Measurements from ENCODE around the gene SNTB2. TPM values are rescaled to one million over a fixed set of nuclear protein-coding genes. Genes with fewer than 3 reads are reported as not detected.

The SNTB2 gene
- total and polyA plus RNA-seq, 2 donors (not counting 3 experiments of a cell fraction or from before 2014, with no cell fraction given), result 24.9 to 73.7 TPM

- Histone ChIP-seq H3K36me3 (ENCODE audit: control insufficient read depth in 2 of 2, extremely low read depth in 1 of 2, insufficient read depth in 2 of 2, low read length in 2 of 2) (peaks cover 9 to 20% of the 10 kb centered on the region in 2 experiments), H3K27ac (ENCODE audit: insufficient read depth, low read depth, low read length) (no peak overlapping the region), H3K9me3 (replicated peaks; ENCODE audit: control insufficient read depth, insufficient read depth, low read length) (no peaks in the 10 kb centered on the region), H3K4me3 (replicated peaks in 1 of 3; ENCODE audit: insufficient read depth in 1 of 3, low read depth in 1 of 3, low read length in 3 of 3) (no peak overlapping the region), H2AFZ (ENCODE audit: low read depth, low read length) (no peak overlapping the region), H3K9ac (replicated peaks; ENCODE audit: extremely low read depth, insufficient read depth, low read length) (no peak overlapping the region), H3K9me1 (replicated peaks; ENCODE audit: control insufficient read depth, extremely low read depth, insufficient read depth, low read length) (no peaks in the 10 kb centered on the region), H3K27me3 (ENCODE audit: control insufficient read depth in 2 of 2, insufficient read depth in 2 of 2, low read length in 2 of 2) (no peaks in the 10 kb centered on the region), H4K20me1 (replicated peaks; ENCODE audit: control insufficient read depth, extremely low read depth, insufficient read depth, low read length) (no peaks in the 10 kb centered on the region), H3K4me2 (ENCODE audit: insufficient read depth, low read length) (no peak overlapping the region), H3K79me2 (ENCODE audit: control insufficient read depth, insufficient read depth, low read length) (peaks cover 9% of the 10 kb centered on the region), H3K4me1 (ENCODE audit: control insufficient read depth, extremely low read depth, insufficient read depth, low read length) (peaks cover 10% of the 10 kb centered on the region)
- DNase-seq (ENCODE audit: low read depth, low spot score), result no peak
- no peak for FAIRE-seq
- TF ChIP-seq MAX (IDR thresholded peaks at IDR 0.05; ENCODE audit: insufficient read depth, insufficient read length) (no peak), GATA2 (IDR thresholded peaks at IDR 0.05; ENCODE audit: insufficient read depth, insufficient read length, low read depth, low read length) (no peak), POLR2AphosphoS5 (IDR thresholded peaks at IDR 0.05; ENCODE audit: insufficient read depth, low read depth, low read length) (no peak), MYC (IDR thresholded peaks at IDR 0.05; ENCODE audit: low read depth, low read length) (no peak), CTCF (IDR thresholded peaks at IDR 0.05; ENCODE audit: extremely low read depth in 1 of 2, insufficient read depth in 1 of 2, low read depth in 1 of 2, low read length in 2 of 2) (no peak), JUN (IDR thresholded peaks at IDR 0.05; ENCODE audit: borderline replicate concordance, insufficient read depth, insufficient read length, low read depth) (no peak), POLR2A (IDR thresholded peaks at IDR 0.05; ENCODE audit: low read depth, low read length) (no peak), FOS (IDR thresholded peaks at IDR 0.05; ENCODE audit: borderline replicate concordance, insufficient read depth, low read length) (no peak), EZH2 (IDR thresholded peaks at IDR 0.05; ENCODE audit: borderline replicate concordance, low read depth, low read length, severe bottlenecking) (no peak)
- intact Hi-C loops (cut with micrococcal nuclease) (no loop called here), dilution Hi-C loops (cut with MboI; ENCODE audit: extremely low pct_ligation_motif_present, low sequenced_read_pairs) (no loop called here)
- ChIA-PET CTCF (no interaction called here), POLR2A (no interaction called here)
- BruUV-seq (replicated peaks), result no TSS peak
Measured at GRCh38 chr16:69334696-69335095, 147.7 kb downstream of the SNTB2 start.

Data from endothelial cell of umbilical vein (primary cell).